D721Med (cell line): ENCODE data around the gene GHDC.

ENCODE experiments used
- DNase-seq: peaks from one replicate; pipeline ENCODE4 v3.0.0; 2011; ENCODE audit warnings: low spot score; ENCODE audit not compliant: insufficient read length
- FAIRE-seq: peaks from 2 replicates; lab custom pipeline; 2011; peaks lifted over from hg19 to GRCh38; lab: Jason Lieb, UNC
- TF ChIP-seq, protein P1 (sequence below): IDR thresholded peaks from 2 replicates; pipeline ENCODE4 v1.5.1; 2012; ENCODE audit warnings: mild to moderate bottlenecking, control low read depth; ENCODE audit not compliant: insufficient read depth; ENCODE audit errors: missing control alignments

GHDC gene

DNA sequence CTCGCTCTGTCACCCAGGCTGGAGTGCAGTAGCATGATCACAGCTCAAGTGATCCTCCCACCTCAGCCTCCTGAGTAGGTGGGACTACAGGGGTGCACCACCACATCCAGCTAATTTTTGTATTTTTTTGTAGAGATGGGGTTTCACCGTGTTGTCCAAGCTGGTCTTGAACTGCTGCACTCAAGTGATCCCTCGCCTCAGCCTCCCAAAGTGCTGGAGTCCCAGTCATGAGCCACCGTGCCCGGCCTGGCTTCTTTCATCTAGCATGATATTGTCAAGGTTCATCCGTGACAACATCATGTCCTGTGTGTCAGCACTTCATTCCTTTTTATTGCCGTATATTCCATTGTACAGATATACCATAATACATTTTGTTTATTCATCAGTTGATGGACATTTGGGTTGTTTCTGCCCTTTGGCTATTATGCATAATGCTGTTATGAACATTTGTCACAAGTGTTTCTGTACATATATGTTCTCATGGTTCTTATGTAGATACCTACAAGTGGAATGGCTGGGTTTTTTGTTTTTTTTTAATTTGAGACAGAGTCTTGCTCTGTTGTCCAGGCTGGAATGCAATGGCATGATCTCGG is 3.4 kb upstream of the GHDC start:
- TF ChIP-seq, protein P1, sequence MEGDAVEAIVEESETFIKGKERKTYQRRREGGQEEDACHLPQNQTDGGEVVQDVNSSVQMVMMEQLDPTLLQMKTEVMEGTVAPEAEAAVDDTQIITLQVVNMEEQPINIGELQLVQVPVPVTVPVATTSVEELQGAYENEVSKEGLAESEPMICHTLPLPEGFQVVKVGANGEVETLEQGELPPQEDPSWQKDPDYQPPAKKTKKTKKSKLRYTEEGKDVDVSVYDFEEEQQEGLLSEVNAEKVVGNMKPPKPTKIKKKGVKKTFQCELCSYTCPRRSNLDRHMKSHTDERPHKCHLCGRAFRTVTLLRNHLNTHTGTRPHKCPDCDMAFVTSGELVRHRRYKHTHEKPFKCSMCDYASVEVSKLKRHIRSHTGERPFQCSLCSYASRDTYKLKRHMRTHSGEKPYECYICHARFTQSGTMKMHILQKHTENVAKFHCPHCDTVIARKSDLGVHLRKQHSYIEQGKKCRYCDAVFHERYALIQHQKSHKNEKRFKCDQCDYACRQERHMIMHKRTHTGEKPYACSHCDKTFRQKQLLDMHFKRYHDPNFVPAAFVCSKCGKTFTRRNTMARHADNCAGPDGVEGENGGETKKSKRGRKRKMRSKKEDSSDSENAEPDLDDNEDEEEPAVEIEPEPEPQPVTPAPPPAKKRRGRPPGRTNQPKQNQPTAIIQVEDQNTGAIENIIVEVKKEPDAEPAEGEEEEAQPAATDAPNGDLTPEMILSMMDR = no peak
- no peak for FAIRE-seq
- DNase-seq = no peak

- TF ChIP-seq, protein P1 = no peak
- FAIRE-seq (no peak), DNase-seq (no peak)
Observed at GRCh38 chr17:42193216-42193968, 902 bp downstream of the GHDC start.

- TF ChIP-seq, protein P1 = no peak
- FAIRE-seq = no peak
Observed at GRCh38 chr17:42192189-42193126, 1.8 kb downstream of the GHDC start.

DNA sequence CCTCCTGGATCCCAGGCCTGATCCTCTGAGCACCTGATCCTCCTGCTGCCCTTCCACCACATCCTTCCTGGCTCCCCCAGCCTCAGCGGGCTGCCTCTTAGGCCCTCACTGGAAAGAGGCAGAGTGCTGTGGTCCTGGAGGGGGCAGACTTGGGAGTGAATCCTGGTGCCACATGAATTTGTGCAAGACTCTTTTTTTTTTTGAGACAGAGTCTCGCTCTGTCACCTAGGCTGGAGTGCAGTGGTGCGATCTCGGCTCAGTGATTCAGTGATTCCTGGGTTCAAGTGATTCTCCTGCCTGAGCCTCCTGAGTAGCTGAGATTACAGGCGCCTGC is 3.1 kb downstream of the GHDC start:
- DNase-seq = no peak
- TF ChIP-seq, protein P1 = no peak
- no peak for FAIRE-seq

More at GRCh38 chr17:42192189-42193126, 1.8 kb downstream of the GHDC start:
- DNase-seq = no peak

DNA sequence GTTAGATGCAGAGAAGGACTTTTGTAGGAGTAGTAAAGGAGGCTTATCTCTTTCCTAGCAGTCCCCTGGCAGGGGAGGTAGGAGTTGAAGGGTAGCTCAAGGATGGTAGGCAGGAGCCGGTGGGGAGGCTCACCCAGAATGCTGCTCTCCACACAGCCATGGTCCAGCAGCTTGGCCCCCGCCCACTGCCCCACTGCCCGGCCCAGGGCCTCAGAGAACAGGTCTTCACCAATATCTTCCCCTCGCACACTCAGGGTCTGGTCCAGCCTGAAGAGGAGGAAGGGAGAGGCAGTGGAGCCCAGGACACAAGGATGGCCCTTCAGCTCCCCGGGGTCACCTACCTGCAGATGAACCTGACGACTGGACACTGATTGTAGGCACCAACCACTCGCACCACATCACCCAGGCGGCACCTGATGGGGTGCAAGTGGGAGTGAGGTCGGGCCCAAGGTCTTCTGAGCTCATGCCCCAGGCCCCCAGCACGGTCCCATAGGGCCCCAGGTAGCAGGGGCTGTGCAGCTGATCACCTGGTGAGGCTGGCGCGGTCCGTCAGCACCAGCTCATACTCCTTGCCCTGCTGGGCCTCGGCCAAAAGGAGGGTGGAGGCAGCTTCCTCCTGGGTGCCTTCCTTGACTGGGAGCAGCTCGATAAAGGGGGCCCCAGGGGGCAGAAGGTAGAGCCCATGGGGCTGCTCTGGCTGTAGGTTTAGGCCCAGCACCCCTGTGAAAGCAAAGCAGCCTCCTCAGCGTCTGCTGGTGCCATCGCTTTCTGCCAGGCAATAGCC is 3.6 kb downstream of the GHDC start:
- DNase-seq (no peak), FAIRE-seq (no peak)
- TF ChIP-seq, protein P1 = no peak

- FAIRE-seq (no peak), DNase-seq (no peak)
- TF ChIP-seq, protein P1 = no peak
Observed at GRCh38 chr17:42189651-42189965, 4.7 kb downstream of the GHDC start.
